IMR-90 (cell line): ENCODE measurements around the gene LPIN1. TPM values are rescaled to one million over a fixed set of nuclear protein-coding genes. Genes with fewer than 3 reads are reported as not detected.
A peak's percentile ranks its signal among the peaks of the same experiment; 100 is the strongest.

Experiments used
- ATAC-seq: fragments of 200-7000 bp; cut with Tn5 transposase; 2 replicates; pipeline ENCODE4 v1.9.1; 2020; ENCODE audit warnings: low read depth, mild to moderate bottlenecking, moderate library complexity
- BruUV-seq: library from RNA; stranded (reverse); fragments of 400-500 nt; replicated peaks from 2 replicates; lab custom pipeline; 2021; lab: Mats Ljungman, UMichigan
- CTCF ChIA-PET: fragments of 300-600 bp; formaldehyde crosslinking; extraction: SDS; loops from one replicate; lab custom pipeline; 2021; ENCODE audit warnings: antibody characterized with exemption; lab: Yijun Ruan, JAX
- POLR2A ChIA-PET: fragments of 300-600 bp; sonication (Branson Sonifier 250); formaldehyde crosslinking; loops from one replicate; lab custom pipeline; 2022; ENCODE audit warnings: antibody characterized with exemption; ENCODE audit not compliant: unreplicated experiment; lab: Charles Lee
- DNase-seq: peaks from one replicate; pipeline ENCODE4 v3.0.0; 2013
- H2AFZ ChIP-seq: replicated peaks from 2 replicates; pipeline ENCODE3; 2013; ENCODE audit warnings: low read length, mild to moderate bottlenecking; ENCODE audit not compliant: poor library complexity
- H2AK5ac ChIP-seq: 2 replicates; pipeline ENCODE4 v1.6.1; 2013; ENCODE audit warnings: low read depth, low read length, inconsistent platforms
- H2AK9ac ChIP-seq: replicated peaks from 2 replicates; pipeline ENCODE3; 2013; ENCODE audit warnings: mild to moderate bottlenecking, low read depth, low read length, moderate library complexity; ENCODE audit not compliant: poor library complexity
- H2BK120ac ChIP-seq: 2 replicates; pipeline ENCODE4 v1.6.1; 2013; ENCODE audit warnings: low read depth, low read length, inconsistent platforms
- H2BK15ac ChIP-seq: 3 replicates; pipeline ENCODE4 v1.6.1; 2013; ENCODE audit warnings: low read depth, low read length, inconsistent platforms
- H2BK20ac ChIP-seq: 2 replicates; pipeline ENCODE4 v1.6.1; 2013; ENCODE audit warnings: low read depth, mild to moderate bottlenecking, inconsistent platforms, low read length, moderate library complexity
- H2BK5ac ChIP-seq: 2 replicates; pipeline ENCODE4 v1.6.1; 2013; ENCODE audit warnings: mild to moderate bottlenecking, low read depth, low read length, inconsistent platforms; ENCODE audit not compliant: poor library complexity, severe bottlenecking
- H3K14ac ChIP-seq: replicated peaks from 2 replicates; pipeline ENCODE4 v1.6.1; 2013; ENCODE audit warnings: low read depth, low read length, inconsistent platforms
- H3K18ac ChIP-seq: 2 replicates; pipeline ENCODE4 v1.6.1; 2013; ENCODE audit warnings: low read depth, low read length, control low read depth
- H3K23ac ChIP-seq: 2 replicates; pipeline ENCODE4 v1.6.1; 2013; ENCODE audit warnings: low read depth, low read length, inconsistent platforms
- H3K27ac ChIP-seq: 2 replicates; pipeline ENCODE4 v1.5.1; 2013; ENCODE audit warnings: mild to moderate bottlenecking, control low read depth, low read length; ENCODE audit not compliant: insufficient read depth
- H3K27me3 ChIP-seq: 2 replicates; pipeline ENCODE4 v1.6.1; 2013; ENCODE audit warnings: low read length; ENCODE audit not compliant: control insufficient read depth, insufficient read depth
- H3K36me3 ChIP-seq: 2 replicates; pipeline ENCODE4 v1.6.1; 2013; ENCODE audit warnings: low read length, mixed read lengths; ENCODE audit not compliant: control insufficient read depth, insufficient read depth
- H3K4ac ChIP-seq: 2 replicates; pipeline ENCODE4 v1.6.1; 2013; ENCODE audit warnings: low read depth, low read length, inconsistent platforms
- H3K4me1 ChIP-seq: 2 replicates; pipeline ENCODE4 v1.6.1; 2013; ENCODE audit warnings: low read length, mixed read lengths; ENCODE audit not compliant: control insufficient read depth, insufficient read depth
- H3K4me2 ChIP-seq: 2 replicates; pipeline ENCODE4 v1.6.1; 2013; ENCODE audit warnings: low read depth, mild to moderate bottlenecking, control low read depth, low read length, moderate library complexity
- H3K4me3 ChIP-seq: 2 replicates; pipeline ENCODE4 v1.5.1; 2013; ENCODE audit warnings: low read depth, mild to moderate bottlenecking, control low read depth, low read length, moderate library complexity; ENCODE audit not compliant: insufficient read depth
- H3K56ac ChIP-seq: 2 replicates; pipeline ENCODE4 v1.6.1; 2013; ENCODE audit warnings: low read length, inconsistent platforms; ENCODE audit not compliant: insufficient read depth; ENCODE audit errors: extremely low read depth
- H3K79me1 ChIP-seq, 2 experiments: 2 replicates each; pipeline ENCODE4 v1.6.1; 2013; ENCODE audit warnings: low read length in 2 of 2, inconsistent platforms in 1 of 2, low read depth in 1 of 2
- H3K9ac ChIP-seq: 2 replicates; pipeline ENCODE4 v1.6.1; 2013; ENCODE audit warnings: low read depth, low read length, control low read depth
- H3K9me1 ChIP-seq: 2 replicates; pipeline ENCODE4 v1.6.1; 2013; ENCODE audit warnings: low read length, inconsistent platforms; ENCODE audit not compliant: insufficient read depth
- H3K9me3 ChIP-seq: 2 replicates; pipeline ENCODE4 v1.6.1; 2013; ENCODE audit warnings: low read length; ENCODE audit not compliant: control insufficient read depth, insufficient read depth
- H4K20me1 ChIP-seq: 2 replicates; pipeline ENCODE4 v1.6.1; 2013; ENCODE audit warnings: low read length, inconsistent platforms; ENCODE audit not compliant: insufficient read depth
- H4K5ac ChIP-seq: 2 replicates; pipeline ENCODE4 v1.6.1; 2013; ENCODE audit warnings: mild to moderate bottlenecking, low read depth, low read length, control low read depth
- H4K8ac ChIP-seq, 2 experiments: 2 replicates each; pipeline ENCODE4 v1.6.1; 2013; ENCODE audit warnings: low read depth in 2 of 2, low read length in 2 of 2, control low read depth in 1 of 2, inconsistent platforms in 1 of 2
- H4K91ac ChIP-seq: 2 replicates; pipeline ENCODE4 v1.6.1; 2013; ENCODE audit warnings: low read depth, low read length, inconsistent platforms; ENCODE audit not compliant: insufficient read depth
- BHLHE40 ChIP-seq: fragments of 150-350 bp; IDR thresholded peaks from 2 replicates; pipeline ENCODE4 v1.6.1; 2016; ENCODE audit warnings: mild to moderate bottlenecking, low read depth, low read length
- CEBPB ChIP-seq: IDR thresholded peaks from 2 replicates; pipeline ENCODE4 v1.6.1; 2012; ENCODE audit warnings: low read depth, low read length, improper control_type of control experiment
- CHD1 ChIP-seq: IDR thresholded peaks from 2 replicates; pipeline ENCODE4 v1.6.1; 2012; ENCODE audit warnings: low read depth, low read length, improper control_type of control experiment
- CTCF ChIP-seq: conservative IDR thresholded peaks from 2 replicates; pipeline ENCODE4 v1.5.1; 2012; ENCODE audit warnings: mild to moderate bottlenecking, low read depth, low read length, improper control_type of control experiment
- ELK1 ChIP-seq: fragments of 150-350 bp; IDR thresholded peaks from 2 replicates; pipeline ENCODE4 v1.6.1; 2016; ENCODE audit warnings: low read depth, mild to moderate bottlenecking, low read length, moderate library complexity, borderline replicate concordance
- FOS ChIP-seq: fragments of 150-350 bp; IDR thresholded peaks from 2 replicates; pipeline ENCODE4 v1.6.1; 2016; ENCODE audit warnings: low read depth, low read length
- MAFK ChIP-seq: IDR thresholded peaks from 2 replicates; pipeline ENCODE4 v1.6.1; 2012; ENCODE audit warnings: low read depth, low read length, improper control_type of control experiment
- MAZ ChIP-seq: IDR thresholded peaks from 2 replicates; pipeline ENCODE4 v1.6.1; 2012; ENCODE audit warnings: low read depth, mild to moderate bottlenecking, low read length, improper control_type of control experiment, moderate library complexity, borderline replicate concordance
- MXI1 ChIP-seq: IDR thresholded peaks from 2 replicates; pipeline ENCODE4 v1.6.1; 2012; ENCODE audit warnings: low read depth, mild to moderate bottlenecking, low read length, moderate library complexity, borderline replicate concordance
- NFE2L2 ChIP-seq: fragments of 150-350 bp; IDR thresholded peaks from 2 replicates; pipeline ENCODE4 v1.6.1; 2016; ENCODE audit warnings: low read depth, mild to moderate bottlenecking, low read length
- POLR2A ChIP-seq: IDR thresholded peaks from 2 replicates; pipeline ENCODE4 v1.6.1; 2012; ENCODE audit warnings: mild to moderate bottlenecking, low read depth, low read length
- RAD21 ChIP-seq: IDR thresholded peaks from 2 replicates; pipeline ENCODE4 v1.6.1; 2012; ENCODE audit warnings: low read length, improper control_type of control experiment
- RCOR1 ChIP-seq: IDR thresholded peaks from 2 replicates; pipeline ENCODE4 v1.6.1; 2012; ENCODE audit warnings: mild to moderate bottlenecking, low read length, improper control_type of control experiment; ENCODE audit not compliant: insufficient replicate concordance
- RFX5 ChIP-seq: IDR thresholded peaks from 2 replicates; pipeline ENCODE4 v1.8.0; 2012; ENCODE audit warnings: low read depth, mild to moderate bottlenecking, low read length, moderate library complexity
- SMC3 ChIP-seq: fragments of 150-350 bp; IDR thresholded peaks from 2 replicates; pipeline ENCODE4 v1.6.1; 2016; ENCODE audit warnings: low read depth, mild to moderate bottlenecking, antibody characterized with exemption, low read length, moderate library complexity
- USF2 ChIP-seq: fragments of 150-350 bp; IDR thresholded peaks from 2 replicates; pipeline ENCODE4 v1.6.1; 2017; ENCODE audit warnings: mild to moderate bottlenecking, antibody characterized with exemption, low read length, low read depth
- WGBS, 2 experiments: methylation state at CpG; one replicate each; pipeline versions ENCODE4 v1.1.5 to v1.1.7; 2013; ENCODE audit warnings: missing lambda C conversion rate in 2 of 2; ENCODE audit not compliant: insufficient read length in 1 of 2; ENCODE audit errors: extremely low coverage in 2 of 2; 5-methylcytosine and 5-hydroxymethylcytosine counted together
- dilution Hi-C: fragments of 300-500 bp; cut with HindIII; formaldehyde crosslinking; loops from one replicate; pipeline ENCODE4 v1.14.3; 2018; ENCODE audit warnings: low sequenced_read_pairs; ENCODE audit not compliant: unreplicated experiment
- in situ Hi-C: fragments of 300-500 bp; cut with MboI; formaldehyde crosslinking; loops from 3 replicates; pipeline ENCODE4 v1.14.3; 2019; ENCODE audit warnings: low sequenced_read_pairs, inconsistent platforms, mixed read lengths
- intact Hi-C: fragments of 100-400 bp; cut with micrococcal nuclease; formaldehyde crosslinking; loops from 2 replicates; pipeline ENCODE4 v1.10.0; 2022
- polyA plus RNA-seq, 3 experiments: library from polyadenylated mRNA; depleted of rRNA; stranded (reverse); fragments of >200 nt; gene quantifications; 2 replicates each; pipeline ENCODE4 v1.2.3, GENCODE V29; 2012; ENCODE audit warnings: low replicate concordance in 1 of 3
- total RNA-seq: library from RNA; depleted of rRNA; stranded (reverse); fragments of >200 nt; gene quantifications from 2 replicates; pipeline ENCODE4 v1.2.3, GENCODE V29; 2012

LPIN1 gene
- total and polyA plus RNA-seq, 2 of the 4 experiments (the other 2 are of a cell fraction), result 21.3 to 25.1 TPM

GRCh38 chr2:11711751-11712150, 34.7 kb upstream of the LPIN1 start:
- H3K56ac ChIP-seq, result no peak overlapping the region
- H3K36me3 ChIP-seq, result no peaks in the 10 kb centered on the region
- no peaks in the 10 kb centered on the region for H3K9me3 ChIP-seq
- no peak overlapping the region for H3K4me3 ChIP-seq
- H2AK9ac ChIP-seq, result no peak overlapping the region
- no peak overlapping the region for H3K9ac ChIP-seq
- H3K4ac ChIP-seq, result no peak overlapping the region
- H3K14ac ChIP-seq, result no peak overlapping the region
- no peaks in the 10 kb centered on the region for H3K9me1 ChIP-seq
- H2BK20ac ChIP-seq, result no peak overlapping the region
- 100% methylated on average over 3 of the region's 8 CpGs; no CpG with 5 or more reads in 1 of the 2 experiments for WGBS, 2 experiments
- intact Hi-C loops (no loop called here), dilution Hi-C loops (no loop called here), in situ Hi-C loops (no loop called here)
- H3K23ac ChIP-seq, result no peak overlapping the region
- H3K79me1 ChIP-seq, result no peaks in the 10 kb centered on the region
- H4K91ac ChIP-seq, result no peak overlapping the region
- no TSS peak for BruUV-seq
- H3K27me3 ChIP-seq, result 0 out of 2 replicates have a peak, but pooled peaks cover 4% of the 10 kb centered on the region
- H4K8ac ChIP-seq, result no peak overlapping the region
- no peak overlapping the region for H2AK5ac ChIP-seq
- no peak overlapping the region; the same call in 1 of the 2 replicates for H4K5ac ChIP-seq
- no peak for TF ChIP-seq POLR2A
- no peak for TF ChIP-seq RFX5
- TF ChIP-seq NFE2L2, result no peak
- no peak for TF ChIP-seq MXI1
- no peak for TF ChIP-seq FOS
- no peak for TF ChIP-seq SMC3
- no peak for TF ChIP-seq BHLHE40
- no peak for TF ChIP-seq MAFK
- no peak for TF ChIP-seq USF2
- TF ChIP-seq CHD1, result no peak
- no peak for TF ChIP-seq MAZ
- no peak for TF ChIP-seq RAD21
- TF ChIP-seq CTCF, result no peak
- TF ChIP-seq ELK1, result no peak
- no peak for TF ChIP-seq CEBPB
- TF ChIP-seq RCOR1, result no peak
- peak overlapping the region; percentile 61; the same call in 1 of the 2 replicates for H3K18ac ChIP-seq
- CTCF ChIA-PET, result no interaction called here
- ATAC-seq (no peak), DNase-seq (no peak)
- H2AFZ ChIP-seq, result no peak overlapping the region
- H4K20me1 ChIP-seq, result no peaks in the 10 kb centered on the region
- H2BK120ac ChIP-seq, result no peak overlapping the region
- H3K4me2 ChIP-seq, result no peak overlapping the region
- H2BK5ac ChIP-seq, result no peak overlapping the region
- POLR2A ChIA-PET, result no interaction called here
- no peak overlapping the region for H3K27ac ChIP-seq
- no peak overlapping the region for H2BK15ac ChIP-seq
- peaks cover 8% of the 10 kb centered on the region for H3K4me1 ChIP-seq
